HG03342 (cell line): Measurements from ENCODE around the gene SPINT4.
"Not testable (repeated sequence)": the region's sequence is repeated elsewhere in the genome, so short reads cannot be mapped to it uniquely, and the experiment has no call there.

Source experiments
- ATAC-seq: cut with Tn5 transposase; IDR thresholded peaks from one replicate; pipeline ENCODE4 v1.9.1; 2021; ENCODE audit warnings: mild to moderate bottlenecking, moderate library complexity; ENCODE audit not compliant: unreplicated experiment

The SPINT4 gene

DNA sequence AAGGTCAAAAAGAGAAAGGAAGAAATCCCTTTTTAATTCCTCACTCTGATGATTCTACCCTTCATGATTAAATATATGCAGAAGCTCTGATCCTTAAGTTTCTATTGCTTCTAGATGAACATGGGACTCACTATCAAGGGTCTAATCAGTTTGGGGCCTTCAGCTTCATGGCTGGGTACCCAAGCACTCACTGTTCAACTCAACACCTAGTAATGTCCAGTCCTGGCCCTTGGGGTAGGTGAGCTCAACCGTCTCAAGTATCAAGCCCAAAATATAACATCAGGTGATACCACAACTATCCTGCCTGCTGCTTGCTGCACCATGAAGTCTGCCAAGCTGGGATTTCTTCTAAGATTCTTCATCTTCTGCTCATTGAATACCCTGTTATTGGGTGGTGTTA is at the start of gene SPINT4:
Gene SPINT4 (plus strand): TSS at position 301 of the 400 bp plus-strand sequence. CDS start 21 bp downstream, at position 322.
- no peak for ATAC-seq

DNA sequence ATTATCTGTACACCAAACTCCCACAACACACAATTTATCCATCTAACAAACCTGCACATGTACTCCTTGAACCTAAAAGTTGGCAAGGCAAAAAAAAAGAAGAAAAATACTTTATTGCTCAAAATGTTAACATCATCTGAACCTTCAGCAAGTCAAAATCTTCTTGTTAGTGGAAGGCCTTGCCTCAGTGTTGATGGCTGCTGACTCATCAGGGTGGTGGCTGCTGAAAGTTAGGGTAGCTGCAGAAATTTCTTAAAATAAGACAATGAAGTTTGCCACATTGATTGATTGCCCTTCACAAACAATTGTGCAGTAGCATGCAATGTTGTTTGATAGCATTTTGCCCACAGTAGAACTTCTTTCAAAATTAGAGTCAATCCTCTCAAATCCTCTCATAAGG is 49.4 kb upstream of the SPINT4 start:
- no peak for ATAC-seq

DNA sequence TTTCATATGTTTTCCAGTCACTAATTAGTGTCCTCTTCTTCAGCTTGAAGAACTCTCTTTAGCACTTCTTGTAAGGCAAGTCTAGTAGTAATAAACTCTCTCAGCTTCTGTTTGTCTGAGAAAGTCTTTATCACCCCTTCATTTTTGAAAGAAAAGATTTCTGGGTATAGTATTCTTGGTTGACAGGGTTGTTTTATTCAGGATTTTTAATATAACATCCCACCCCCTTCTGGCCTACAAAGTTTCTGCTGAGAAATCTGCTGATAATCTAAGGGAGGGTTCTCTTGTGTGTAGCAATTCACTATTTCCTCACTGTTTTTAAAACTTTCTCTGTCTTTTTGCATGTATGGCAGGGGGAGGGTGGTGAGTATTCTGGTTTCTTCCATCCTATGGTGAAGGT is 42.5 kb upstream of the SPINT4 start:
- ATAC-seq: no peak

DNA sequence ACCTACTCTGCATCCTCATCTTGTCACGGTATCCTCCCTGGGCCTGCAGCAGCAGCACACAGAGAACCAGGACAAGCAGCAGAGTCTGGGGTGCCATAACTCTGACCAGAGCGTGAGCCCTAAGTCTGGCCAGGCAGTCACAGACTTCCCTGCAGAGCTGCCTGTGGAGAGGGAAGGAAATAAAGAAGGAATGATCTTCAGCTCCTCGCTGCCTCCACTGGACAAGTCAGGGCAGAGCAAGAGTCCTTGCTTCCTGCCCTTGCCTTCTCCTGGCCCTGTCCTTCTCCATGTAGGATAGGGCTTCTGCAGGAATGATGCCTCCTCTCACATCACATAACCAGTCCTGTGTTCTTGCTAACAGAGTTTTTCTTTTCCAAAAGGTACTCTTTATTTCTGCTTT is 36.3 kb upstream of the SPINT4 start:
- ATAC-seq: no peak

DNA sequence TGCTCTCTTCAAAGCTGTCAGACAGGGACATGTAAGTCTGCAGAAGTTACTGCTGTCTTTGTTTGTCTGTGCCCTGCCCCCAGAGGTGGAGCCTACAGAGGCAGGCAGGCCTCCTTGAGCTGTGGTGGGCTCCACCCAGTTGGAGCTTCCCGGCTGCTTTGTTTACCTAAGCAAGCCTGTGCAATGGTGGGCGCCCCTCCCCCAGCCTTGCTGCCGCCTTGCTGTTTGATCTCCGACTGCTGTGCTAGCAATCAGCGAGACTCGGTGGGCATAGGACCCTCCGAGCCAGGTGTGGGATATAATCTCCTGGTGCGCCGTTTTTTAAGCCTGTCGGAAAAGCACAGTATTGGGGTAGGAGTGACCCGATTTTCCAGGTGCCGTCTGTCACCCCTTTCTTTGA is 28.8 kb upstream of the SPINT4 start:
- ATAC-seq: not testable (repeated sequence)

DNA sequence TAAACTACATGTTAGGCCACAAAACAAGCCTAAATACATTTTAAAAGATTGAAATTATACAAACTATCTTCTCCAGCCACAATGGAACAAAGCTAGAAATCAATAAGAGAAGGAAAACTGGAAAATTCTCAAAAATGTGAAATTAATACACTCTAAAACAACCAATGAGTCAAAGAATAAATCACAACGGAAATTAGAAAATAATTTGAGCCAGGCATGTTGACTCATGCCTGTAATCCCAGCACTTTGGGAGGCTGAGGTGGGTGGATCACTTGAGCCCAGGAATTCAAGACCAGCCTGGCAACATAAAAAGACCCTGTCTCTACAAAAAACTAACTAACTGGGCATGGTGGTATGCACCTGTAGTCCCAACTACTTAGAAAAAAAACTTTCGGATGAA is 26.7 kb upstream of the SPINT4 start:
- no peak for ATAC-seq

DNA sequence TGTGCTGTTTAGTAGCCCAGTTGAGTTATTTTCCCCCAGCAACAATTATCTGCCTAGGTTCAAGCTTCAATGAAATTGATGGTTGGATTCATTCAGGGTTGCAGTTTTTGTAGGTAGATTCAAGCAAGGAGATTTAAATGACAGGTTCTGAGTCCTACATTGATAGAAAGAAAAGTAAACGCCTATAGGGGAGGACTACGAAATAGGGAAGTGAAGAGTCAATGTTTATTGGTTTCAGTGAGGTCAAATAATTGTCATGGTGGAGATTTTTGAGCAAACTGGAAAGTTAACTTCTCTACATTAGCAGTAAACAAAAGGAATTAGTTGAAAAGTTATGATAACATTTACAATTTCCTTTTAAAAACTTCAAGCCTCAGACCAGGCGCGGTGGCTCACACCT is 21.0 kb upstream of the SPINT4 start:
- no peak for ATAC-seq

DNA sequence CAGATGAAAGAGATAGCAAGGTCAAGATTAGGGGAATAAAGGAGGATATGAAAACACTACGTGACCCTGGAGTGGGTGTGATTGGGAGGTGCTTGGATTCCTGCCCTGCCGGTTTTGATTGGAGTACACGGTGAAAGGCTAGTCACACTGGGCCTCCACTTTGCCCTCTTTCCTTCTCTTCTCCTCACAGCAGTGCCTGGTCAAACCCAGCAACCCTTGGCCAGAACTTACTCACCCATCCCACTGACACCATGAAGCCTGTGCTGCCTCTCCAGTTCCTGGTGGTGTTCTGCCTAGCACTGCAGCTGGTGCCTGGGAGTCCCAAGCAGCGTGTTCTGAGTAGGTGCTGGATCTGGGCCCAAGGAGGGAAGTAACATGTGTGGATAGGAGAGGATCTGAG is 20.3 kb upstream of the SPINT4 start, which contains the start of gene WFDC13:
Gene WFDC13 (plus strand): TSS at position 166 of the 400 bp plus-strand sequence. CDS start 86 bp downstream, at position 252.
- no peak for ATAC-seq

DNA sequence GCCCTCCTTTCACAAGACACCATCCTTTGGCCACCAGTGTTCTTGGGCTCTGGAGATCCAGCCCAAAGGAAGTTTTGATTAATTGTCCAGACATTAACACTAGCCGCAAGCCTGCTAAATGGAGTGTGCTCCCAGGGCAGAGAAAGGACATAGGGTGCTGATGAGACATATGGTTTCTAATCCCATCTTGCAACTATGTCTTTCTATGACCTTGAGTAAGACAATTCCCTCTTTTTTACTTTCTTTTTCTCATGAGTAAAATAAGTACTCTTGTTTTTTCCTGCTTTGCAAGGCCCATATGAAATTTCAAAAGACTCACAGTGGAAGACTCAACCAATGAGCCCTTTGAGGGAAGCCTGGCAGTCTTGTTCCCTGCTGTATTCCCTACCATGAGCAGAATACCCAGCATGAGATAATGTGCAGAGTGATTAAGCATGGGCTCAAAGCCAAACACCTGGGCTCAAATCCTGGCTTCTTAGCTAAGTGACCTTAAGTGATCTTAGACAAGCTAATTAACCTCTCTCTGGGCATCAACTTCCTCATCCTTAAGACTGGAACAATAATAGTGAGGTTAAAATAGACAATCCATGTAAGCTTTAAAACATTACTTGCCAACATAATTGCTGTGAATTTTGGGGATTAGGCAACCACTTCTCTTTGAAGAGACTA is 17.0 kb upstream of the SPINT4 start, which contains the start of gene WFDC10B:
Gene WFDC10B (minus strand): TSS at position 51 of the 669 bp plus-strand sequence. CDS start 19,027 bp downstream, outside the sequence.
- ATAC-seq: no peak

DNA sequence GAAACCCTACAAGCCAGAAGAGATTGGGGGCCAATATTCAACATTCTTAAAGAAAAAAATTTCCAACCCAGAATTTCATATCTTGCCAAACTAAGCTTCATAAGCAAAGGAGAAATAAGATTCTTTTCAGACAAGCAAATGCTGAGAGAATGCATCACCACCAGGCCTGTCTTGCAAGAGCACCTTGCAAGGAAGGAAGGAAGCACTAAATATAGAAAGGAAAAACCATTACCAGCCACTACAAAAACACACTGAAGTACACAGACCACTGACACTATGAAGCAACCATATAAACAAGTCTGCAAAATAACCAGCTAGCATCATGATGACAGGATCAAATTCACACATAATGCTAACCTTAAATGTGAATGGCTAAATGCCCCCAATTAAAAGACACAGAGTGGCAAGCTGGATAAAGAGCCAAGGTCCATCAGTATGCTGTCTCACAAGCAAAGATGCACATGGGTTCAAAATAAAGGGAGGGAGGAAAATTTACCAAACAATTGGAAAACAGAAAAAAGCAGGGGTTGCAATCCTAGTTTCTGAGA is 5.9 kb upstream of the SPINT4 start:
- ATAC-seq: not testable (repeated sequence)

DNA sequence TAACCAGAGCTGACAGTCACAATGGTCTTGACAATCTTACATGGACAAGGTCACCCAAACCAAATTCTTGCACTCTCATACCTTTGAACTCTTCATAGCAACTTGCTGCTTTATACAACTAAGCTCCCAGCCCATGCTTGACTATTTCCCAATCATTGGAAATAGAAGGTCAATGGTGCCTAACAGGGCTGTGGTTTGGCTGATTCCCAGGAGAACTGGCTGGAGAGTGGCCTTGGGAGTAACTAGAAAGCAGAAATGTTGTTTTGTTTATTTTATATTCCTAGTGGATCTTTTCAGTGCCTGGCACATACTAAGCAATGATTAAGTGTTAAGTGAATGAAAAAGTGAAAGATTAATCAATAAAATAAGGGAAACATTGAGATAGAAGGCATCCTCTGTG is 3.0 kb downstream of the SPINT4 start:
- no peak for ATAC-seq

DNA sequence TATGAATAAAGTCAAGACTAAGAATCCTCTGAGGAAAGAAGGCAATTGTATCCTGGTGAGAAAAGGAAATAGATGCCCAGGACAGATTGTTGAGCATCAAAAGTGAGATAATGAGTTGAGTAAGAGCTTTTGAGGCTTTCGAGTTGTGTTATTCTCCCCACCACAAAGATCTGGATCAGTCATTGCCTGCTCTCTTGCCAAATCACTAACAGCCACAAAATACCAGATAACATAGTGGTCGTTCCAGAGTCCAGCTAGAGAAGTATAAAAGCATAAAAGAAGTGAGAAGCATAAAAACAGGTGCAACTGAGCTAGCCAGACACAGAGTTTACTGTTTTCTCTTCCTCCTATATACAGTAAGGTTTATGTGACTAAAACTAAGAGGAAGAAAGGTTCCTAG is 4.9 kb downstream of the SPINT4 start:
- no peak for ATAC-seq

DNA sequence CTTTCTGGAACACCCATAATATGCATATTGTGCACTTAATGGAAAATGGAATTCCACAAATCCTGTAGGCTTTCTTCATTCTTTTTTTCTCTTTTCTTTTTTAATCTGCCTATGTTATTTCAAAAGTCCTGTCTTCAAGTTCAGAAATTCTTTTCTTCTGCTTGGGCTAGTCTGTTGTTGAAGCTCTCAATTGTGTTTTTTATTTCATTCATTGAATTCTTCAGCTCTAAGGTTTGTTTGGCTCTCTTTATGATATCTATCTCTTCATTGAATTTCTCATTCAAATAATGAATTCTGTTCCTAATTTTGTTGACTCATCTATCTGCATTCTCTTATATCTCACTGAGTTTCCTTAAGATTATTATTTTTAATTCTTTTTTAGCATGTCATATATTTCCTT is 10.1 kb downstream of the SPINT4 start:
- ATAC-seq: no peak

DNA sequence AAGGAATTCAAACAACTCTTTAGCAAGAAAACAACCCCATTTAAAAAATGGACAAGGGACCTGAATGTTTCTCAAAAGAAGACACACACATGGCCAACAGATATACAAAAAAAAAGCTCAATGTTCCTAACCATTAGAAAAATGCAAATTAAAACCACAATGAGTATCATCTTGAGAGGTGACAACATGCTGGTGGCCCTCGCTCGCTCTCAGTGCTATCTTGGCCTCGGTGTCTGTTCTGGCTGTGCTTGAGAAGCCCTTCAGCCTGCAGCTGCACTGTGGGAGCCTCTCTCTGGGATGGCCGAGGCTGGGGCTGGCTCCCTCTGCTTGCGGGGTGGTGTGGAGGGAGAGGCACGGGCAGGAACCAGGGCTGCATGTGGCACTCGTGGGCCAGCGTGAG is 13.4 kb downstream of the SPINT4 start:
- ATAC-seq: no peak

DNA sequence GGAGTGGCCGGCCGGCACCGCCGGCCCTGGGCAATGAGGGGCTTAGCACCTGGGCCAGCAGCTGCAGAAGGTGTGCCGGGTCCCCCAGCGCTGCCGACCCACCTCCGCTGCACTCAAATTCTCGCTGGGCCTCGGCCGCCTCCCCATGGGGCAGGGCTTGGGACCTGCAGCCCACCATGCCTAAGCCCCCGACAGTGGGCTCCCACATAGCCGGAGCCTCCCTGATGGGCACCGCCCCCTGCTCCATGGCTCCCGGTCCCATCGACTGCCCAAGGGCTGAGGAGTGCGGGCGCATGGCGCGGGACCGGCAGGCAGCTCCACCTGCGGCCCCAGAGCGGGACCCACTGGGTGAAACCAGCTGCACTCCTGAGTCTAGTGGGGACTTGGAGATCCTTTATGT is 13.8 kb downstream of the SPINT4 start:
- no peak for ATAC-seq

DNA sequence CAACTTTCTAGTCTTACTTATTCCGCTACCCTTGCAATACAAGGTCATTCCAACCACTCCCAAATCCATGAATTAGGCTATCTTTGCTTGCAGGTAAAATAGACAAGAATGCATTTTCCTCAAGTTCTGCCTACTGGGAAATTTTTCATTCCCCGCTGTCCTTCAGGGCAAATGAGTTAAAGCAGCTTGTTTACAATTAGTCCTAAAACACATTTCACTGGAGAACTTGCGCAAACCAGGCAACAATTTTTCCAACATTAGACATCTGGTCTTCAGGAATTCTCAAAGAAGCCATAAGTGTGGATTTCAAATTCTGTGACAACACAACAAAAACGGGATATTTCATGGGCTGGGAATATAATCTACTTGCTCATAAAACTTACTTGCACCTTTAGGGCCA is 20.4 kb downstream of the SPINT4 start:
- no peak for ATAC-seq

DNA sequence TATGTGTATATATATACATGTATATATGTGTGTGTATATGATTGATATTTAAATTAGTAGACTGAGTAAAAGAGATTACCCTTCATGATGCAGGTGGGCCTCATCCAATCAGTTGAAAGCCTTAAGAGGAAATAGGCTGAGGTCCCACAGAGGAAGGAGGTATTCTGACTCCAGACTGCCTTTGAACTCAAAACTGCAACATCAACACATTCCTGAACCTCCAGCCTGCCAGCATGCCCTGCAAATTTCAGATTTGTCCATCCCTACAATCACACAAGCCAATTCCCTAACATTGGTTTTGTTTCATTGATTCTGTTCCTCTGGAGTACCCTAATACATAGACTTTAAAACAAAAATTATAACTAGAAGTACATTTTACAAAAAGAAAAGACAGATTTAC is 22.9 kb downstream of the SPINT4 start:
- ATAC-seq: no peak

DNA sequence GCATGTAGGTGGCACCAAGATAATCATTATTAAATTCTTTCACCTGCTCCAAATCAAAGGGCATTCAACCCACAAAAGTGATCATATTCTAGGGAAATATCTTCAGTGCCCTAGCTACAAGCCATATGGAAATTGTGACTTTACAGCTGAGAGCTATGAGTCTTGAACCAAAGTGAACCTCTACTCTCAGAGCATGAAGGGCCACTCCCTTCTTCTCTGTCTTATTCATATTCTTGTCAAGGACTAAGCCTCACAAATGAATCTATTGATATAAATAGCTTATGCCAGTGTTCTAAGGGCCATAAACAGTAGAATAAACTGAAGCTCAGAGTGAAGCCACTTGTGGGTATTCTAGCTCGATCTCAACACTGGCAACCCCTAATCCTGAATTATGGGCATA is 29.6 kb downstream of the SPINT4 start:
- ATAC-seq: no peak

DNA sequence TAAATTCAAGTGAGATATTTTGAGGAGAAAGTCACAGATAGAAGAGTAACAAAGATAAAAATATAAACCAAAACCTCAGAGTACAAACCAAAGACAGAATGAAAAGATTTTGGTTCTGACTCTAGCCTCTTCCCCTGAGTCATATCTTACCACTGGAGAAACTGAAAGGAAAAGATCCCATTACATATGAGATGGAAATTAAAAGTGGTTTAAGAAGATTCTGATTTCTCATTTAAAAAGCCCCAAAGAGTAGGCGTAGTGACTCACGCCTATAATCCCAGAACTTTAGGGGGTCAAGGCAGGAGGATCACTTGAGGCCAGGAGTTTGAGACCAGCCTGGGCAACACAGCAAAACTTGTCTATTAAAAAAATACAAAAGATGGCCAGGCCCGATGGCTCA is 30.6 kb downstream of the SPINT4 start:
- no peak for ATAC-seq

DNA sequence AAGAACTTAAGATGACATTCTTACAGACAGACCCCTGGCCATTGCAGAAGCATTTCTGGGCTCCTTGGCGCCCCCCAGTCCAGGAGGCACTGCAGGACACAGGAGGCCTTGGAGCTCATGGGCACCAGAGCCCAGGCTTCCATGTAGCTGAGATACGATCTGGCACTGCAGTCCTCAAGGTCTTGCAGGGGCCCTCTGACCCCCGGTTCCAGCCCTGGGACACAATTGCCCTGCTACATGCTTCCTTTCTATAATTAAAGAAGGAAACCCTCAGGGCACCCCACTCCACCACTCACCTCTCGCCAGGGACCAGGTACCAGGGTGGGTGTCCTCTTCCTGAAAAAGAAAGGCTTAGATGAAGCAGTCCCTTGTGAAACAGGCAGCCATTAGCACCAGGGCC is 35.9 kb downstream of the SPINT4 start:
- ATAC-seq: no peak

DNA sequence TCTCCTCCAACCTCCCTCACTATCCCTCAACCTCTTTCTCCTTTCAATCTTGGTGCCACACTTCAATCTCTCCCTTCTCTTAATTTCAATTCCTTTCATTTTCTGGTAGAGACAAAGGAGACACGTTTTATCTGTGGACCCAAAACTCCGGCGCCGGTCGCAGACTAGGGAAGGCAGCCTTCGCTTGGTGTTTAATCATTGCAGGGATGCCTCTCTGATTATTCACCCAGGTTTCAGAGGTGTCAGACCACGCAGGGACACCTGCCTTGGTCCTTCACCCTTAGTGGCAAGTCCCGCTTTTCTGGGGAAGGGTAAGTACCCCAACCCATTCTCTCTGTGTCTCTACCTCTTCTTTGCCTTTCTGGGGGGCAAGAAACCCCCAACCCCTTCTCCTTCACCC is 37.8 kb downstream of the SPINT4 start:
- ATAC-seq: not testable (repeated sequence)

DNA sequence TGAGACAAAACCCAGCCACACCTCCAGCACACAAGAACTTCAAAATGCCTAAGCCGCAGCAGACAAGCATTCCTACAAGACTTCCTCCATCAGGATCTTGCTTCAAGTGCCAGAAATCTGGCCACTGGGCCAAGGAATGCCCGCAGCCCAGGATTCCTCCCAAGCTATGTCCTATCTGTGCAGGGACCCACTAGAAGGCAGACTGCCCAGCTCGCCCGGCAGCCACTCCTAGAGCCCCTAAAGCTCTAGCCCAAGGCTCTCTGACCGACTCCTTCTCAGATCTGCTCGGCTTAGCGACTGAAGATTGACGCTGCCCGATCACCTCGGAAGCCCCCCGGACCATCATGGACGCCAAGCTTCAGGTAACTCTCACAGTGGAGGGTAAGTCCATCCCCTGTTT is 39.8 kb downstream of the SPINT4 start:
- not testable (repeated sequence) for ATAC-seq
